Measurements from ENCODE around the gene GTF2H1.

The GTF2H1 gene

DNA sequence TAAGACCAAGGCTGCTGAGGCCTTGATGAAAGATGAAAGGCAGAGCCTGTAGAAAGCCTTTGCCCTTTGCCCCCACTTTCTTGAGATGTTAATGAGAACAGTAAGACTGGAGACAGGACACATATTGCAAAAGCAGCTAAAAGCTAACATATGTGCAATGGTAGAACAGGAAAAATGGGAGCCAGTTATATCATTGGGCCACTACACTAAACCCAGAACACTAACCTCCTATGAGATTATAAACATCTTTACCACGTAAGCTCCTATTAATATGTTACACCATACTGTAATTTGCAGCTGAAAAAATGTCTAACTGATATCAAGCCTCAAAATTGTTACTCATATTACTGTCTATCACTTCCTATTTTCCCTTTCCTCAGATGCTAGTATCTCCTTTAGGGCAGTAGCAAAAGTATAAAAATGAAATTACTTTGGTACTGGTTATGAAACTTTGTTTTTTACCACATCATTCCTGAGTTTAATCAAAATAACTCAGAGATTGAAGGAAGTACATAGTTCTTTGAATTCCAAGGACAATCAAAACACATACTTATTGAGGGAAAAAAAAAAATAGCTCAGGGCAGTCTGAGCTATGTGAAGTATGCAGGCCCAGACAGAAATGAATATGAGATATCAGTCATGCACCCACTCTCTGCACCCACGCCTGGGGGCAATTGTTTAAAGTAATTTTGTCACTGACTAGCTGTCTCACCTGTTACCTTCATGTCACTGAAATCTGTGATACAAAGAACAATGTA, 9.5 kb upstream of the GTF2H1 start:
- H3K79me2 ChIP-seq (ENCODE audit: insufficient read depth, low read length): peaks cover 17% of the 10 kb centered on the region
- no peak for TF ChIP-seq CTCF (conservative IDR thresholded peaks at IDR 0.05; ENCODE audit: low read length)
- no peaks in the 10 kb centered on the region for H3K9me2 ChIP-seq (replicated peaks; ENCODE audit: low read depth, low read length)
- H3F3A ChIP-seq (ENCODE audit: low read depth): no peaks in the 10 kb centered on the region
- H3K4me2 ChIP-seq (ENCODE audit: low read depth, low read length, poor library complexity, severe bottlenecking): no peak overlapping the region
- H4K20me1 ChIP-seq (ENCODE audit: insufficient read depth, low read length, poor library complexity, severe bottlenecking): no peaks in the 10 kb centered on the region
- H3K36me3 ChIP-seq (ENCODE audit: insufficient read depth, low read length): peaks cover 30% of the 10 kb centered on the region; the same call in 1 of the 2 replicates
- no peaks in the 10 kb centered on the region for H3K9me3 ChIP-seq (ENCODE audit: insufficient read depth, low read depth, low read length)
- no peaks in the 10 kb centered on the region for H3K4me1 ChIP-seq (ENCODE audit: insufficient read depth, low read length, poor library complexity, severe bottlenecking)
- no peaks in the 10 kb centered on the region for H3K27me3 ChIP-seq (ENCODE audit: insufficient read depth, low read length, poor library complexity, severe bottlenecking)
- no peak overlapping the region for H3K9ac ChIP-seq (ENCODE audit: low read depth, low read length, poor library complexity, severe bottlenecking)
- H3K4me3 ChIP-seq (ENCODE audit: low read length, poor library complexity, severe bottlenecking): no peak overlapping the region
- no peak overlapping the region for H2AFZ ChIP-seq (ENCODE audit: low read length)

GRCh38 chr11:18313965-18314763, 8.2 kb upstream of the GTF2H1 start:
- H3K9me3 ChIP-seq (ENCODE audit: insufficient read depth, low read depth, low read length): no peaks in the 10 kb centered on the region
- H3K4me2 ChIP-seq (ENCODE audit: low read depth, low read length, poor library complexity, severe bottlenecking): no peak overlapping the region
- peaks cover 12% of the 10 kb centered on the region for H3K4me1 ChIP-seq (ENCODE audit: insufficient read depth, low read length, poor library complexity, severe bottlenecking)
- peaks cover 3% of the 10 kb centered on the region for H4K20me1 ChIP-seq (ENCODE audit: insufficient read depth, low read length, poor library complexity, severe bottlenecking)
- TF ChIP-seq CTCF (conservative IDR thresholded peaks at IDR 0.05; ENCODE audit: low read length): no peak
- TF ChIP-seq EZH2phosphoT487 (IDR thresholded peaks at IDR 0.05; ENCODE audit: borderline replicate concordance): no peak
- peaks cover 17% of the 10 kb centered on the region; the same call in 1 of the 2 replicates for H3K36me3 ChIP-seq (ENCODE audit: insufficient read depth, low read length)
- no peak overlapping the region for H3K4me3 ChIP-seq (ENCODE audit: low read length, poor library complexity, severe bottlenecking)
- peaks cover 30% of the 10 kb centered on the region for H3K79me2 ChIP-seq (ENCODE audit: insufficient read depth, low read length)
- no peak overlapping the region for H2AFZ ChIP-seq (ENCODE audit: low read length)
- no peaks in the 10 kb centered on the region for H3K27me3 ChIP-seq (ENCODE audit: insufficient read depth, low read length, poor library complexity, severe bottlenecking)
- H3K9ac ChIP-seq (ENCODE audit: low read depth, low read length, poor library complexity, severe bottlenecking): no peak overlapping the region
- no peaks in the 10 kb centered on the region for H3F3A ChIP-seq (ENCODE audit: low read depth)
- H3K9me2 ChIP-seq (replicated peaks; ENCODE audit: low read depth, low read length): no peaks in the 10 kb centered on the region

DNA sequence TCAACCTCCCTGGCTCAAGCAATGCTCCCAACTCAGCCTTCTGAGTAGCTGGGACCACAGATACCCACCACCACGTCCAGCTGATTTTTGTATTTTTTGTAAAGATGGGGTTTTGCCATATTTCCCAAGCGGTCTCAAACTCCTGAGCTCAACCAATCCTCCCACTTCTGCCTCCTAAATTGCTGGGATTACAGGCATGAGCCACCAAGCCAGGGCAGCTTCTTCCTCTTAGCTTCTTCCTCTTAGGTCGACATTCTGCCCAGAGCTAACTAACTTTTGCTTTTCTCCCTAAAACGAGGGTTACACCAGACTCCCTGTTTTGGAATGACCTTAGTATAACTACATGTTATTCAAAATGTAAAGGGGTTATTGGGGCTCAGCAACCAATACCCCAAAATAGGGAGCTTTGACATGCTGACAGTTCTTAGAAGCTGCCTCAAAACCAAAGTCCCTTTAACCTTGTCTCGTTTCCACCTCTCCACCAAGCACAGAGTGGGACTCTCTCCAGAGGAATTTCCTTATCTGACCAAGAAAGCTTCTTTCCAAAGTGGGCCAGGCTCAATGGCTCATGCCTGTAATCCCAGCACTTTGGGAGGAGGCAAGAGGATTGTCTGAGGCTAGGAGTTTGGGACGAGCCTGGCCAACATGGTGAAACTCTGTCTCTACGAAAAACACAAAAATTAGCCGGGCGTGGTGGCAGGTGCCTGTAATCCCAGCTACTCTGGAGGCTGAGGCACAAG, 7.4 kb upstream of the GTF2H1 start:
- H3F3A ChIP-seq (ENCODE audit: low read depth): no peaks in the 10 kb centered on the region
- TF ChIP-seq EZH2phosphoT487 (IDR thresholded peaks at IDR 0.05; ENCODE audit: borderline replicate concordance): no peak
- TF ChIP-seq CTCF (conservative IDR thresholded peaks at IDR 0.05; ENCODE audit: low read length): no peak
- H3K36me3 ChIP-seq (ENCODE audit: insufficient read depth, low read length): peaks cover 12% of the 10 kb centered on the region; the same call in 1 of the 2 replicates
- H3K4me1 ChIP-seq (ENCODE audit: insufficient read depth, low read length, poor library complexity, severe bottlenecking): peaks cover 20% of the 10 kb centered on the region
- H2AFZ ChIP-seq (ENCODE audit: low read length): no peak overlapping the region
- H4K20me1 ChIP-seq (ENCODE audit: insufficient read depth, low read length, poor library complexity, severe bottlenecking): peaks cover 3% of the 10 kb centered on the region
- H3K9me3 ChIP-seq (ENCODE audit: insufficient read depth, low read depth, low read length): no peaks in the 10 kb centered on the region
- no peaks in the 10 kb centered on the region for H3K9me2 ChIP-seq (replicated peaks; ENCODE audit: low read depth, low read length)
- H3K4me2 ChIP-seq (ENCODE audit: low read depth, low read length, poor library complexity, severe bottlenecking): no peak overlapping the region
- H3K27me3 ChIP-seq (ENCODE audit: insufficient read depth, low read length, poor library complexity, severe bottlenecking): no peaks in the 10 kb centered on the region
- H3K4me3 ChIP-seq (ENCODE audit: low read length, poor library complexity, severe bottlenecking): no peak overlapping the region
- H3K9ac ChIP-seq (ENCODE audit: low read depth, low read length, poor library complexity, severe bottlenecking): no peak overlapping the region
- H3K79me2 ChIP-seq (ENCODE audit: insufficient read depth, low read length): peaks cover 38% of the 10 kb centered on the region
